Glutamatergic neuron (in vitro differentiated cells): Measurements from ENCODE around the gene SRPK2. TPM values are rescaled to one million over a fixed set of nuclear protein-coding genes. Genes with fewer than 3 reads are reported as not detected.

Experiments used
- DNase-seq: peaks from one replicate; pipeline ENCODE4 v3.0.0; 2022
- H3K27ac Mint-ChIP-seq: one replicate; pipeline ENCODE4 v1.8.0; 2020; ENCODE audit warnings: mild to moderate bottlenecking, mixed read lengths, inconsistent platforms; ENCODE audit not compliant: unreplicated experiment
- H3K27me3 Mint-ChIP-seq: one replicate; pipeline ENCODE4 v1.8.0; 2020; ENCODE audit warnings: mild to moderate bottlenecking, moderate library complexity, mixed read lengths, inconsistent platforms; ENCODE audit not compliant: unreplicated experiment
- H3K36me3 Mint-ChIP-seq: one replicate; pipeline ENCODE4 v1.8.0; 2020; ENCODE audit warnings: mild to moderate bottlenecking, mixed read lengths, inconsistent platforms; ENCODE audit not compliant: unreplicated experiment
- H3K4me1 Mint-ChIP-seq: one replicate; pipeline ENCODE4 v1.8.0; 2020; ENCODE audit warnings: mild to moderate bottlenecking, low read depth, mixed read lengths, inconsistent platforms; ENCODE audit not compliant: unreplicated experiment
- H3K4me3 Mint-ChIP-seq: one replicate; pipeline ENCODE4 v1.8.0; 2020; ENCODE audit warnings: mild to moderate bottlenecking, mixed read lengths, inconsistent platforms; ENCODE audit not compliant: unreplicated experiment
- H3K9me3 Mint-ChIP-seq: one replicate; pipeline ENCODE4 v1.8.0; 2020; ENCODE audit warnings: mild to moderate bottlenecking, moderate library complexity, mixed read lengths, inconsistent platforms; ENCODE audit not compliant: unreplicated experiment
- CTCF ChIP-seq: fragments of 200-600 bp; sonication (generic); IDR thresholded peaks from one replicate; pipeline ENCODE4 v1.5.0; 2021; ENCODE audit not compliant: partially characterized antibody, unreplicated experiment
- total RNA-seq: library from RNA; stranded (reverse); fragmentation: NEBNext Ultra II Directional; extraction: Animal tissue kit (Norgen Biotek cat#: 25700); gene quantifications from one replicate; pipeline ENCODE4 v1.2.1, GENCODE V29; 2021; ENCODE audit not compliant: unreplicated experiment

SRPK2 gene
- total RNA-seq, 1 donor from 2014 or later, result 131 TPM

- Mint-ChIP-seq H3K27ac (no peak overlapping the region), H3K4me3 (no peak overlapping the region), H3K36me3 (no peaks in the 10 kb centered on the region), H3K27me3 (peaks cover 1% of the 10 kb centered on the region), H3K9me3 (no peaks in the 10 kb centered on the region), H3K4me1 (peaks cover 23% of the 10 kb centered on the region)
- no peak for DNase-seq
- no peak for TF ChIP-seq CTCF
These were observed 169.6 kb downstream of the SRPK2 start for GRCh38 chr7:105218939-105219770.

GRCh38 chr7:105218215-105218614, 170.5 kb downstream of the SRPK2 start:
- H3K27ac Mint-ChIP-seq, result no peak overlapping the region
- peaks cover 1% of the 10 kb centered on the region for H3K27me3 Mint-ChIP-seq
- no peak for DNase-seq
- TF ChIP-seq CTCF, result no peak
- no peak overlapping the region for H3K4me3 Mint-ChIP-seq
- peaks cover 19% of the 10 kb centered on the region for H3K4me1 Mint-ChIP-seq
- H3K9me3 Mint-ChIP-seq, result no peaks in the 10 kb centered on the region
- H3K36me3 Mint-ChIP-seq, result no peaks in the 10 kb centered on the region

GRCh38 chr7:105216786-105217185, 171.9 kb downstream of the SRPK2 start:
- Mint-ChIP-seq H3K9me3 (no peaks in the 10 kb centered on the region), H3K4me1 (peaks cover 12% of the 10 kb centered on the region), H3K4me3 (no peak overlapping the region), H3K36me3 (no peaks in the 10 kb centered on the region), H3K27ac (no peak overlapping the region), H3K27me3 (peaks cover 1% of the 10 kb centered on the region)
- no peak for TF ChIP-seq CTCF
- DNase-seq, result no peak

- Mint-ChIP-seq H3K4me3 (no peak overlapping the region), H3K36me3 (no peaks in the 10 kb centered on the region)
These were observed 172.9 kb downstream of the SRPK2 start for GRCh38 chr7:105215821-105216220.

More at GRCh38 chr7:105215821-105216220, 172.9 kb downstream of the SRPK2 start:
- H3K9me3 Mint-ChIP-seq, result no peaks in the 10 kb centered on the region
- H3K4me1 Mint-ChIP-seq, result peaks cover 10% of the 10 kb centered on the region
- TF ChIP-seq CTCF, result no peak
- H3K27ac Mint-ChIP-seq, result no peak overlapping the region
- DNase-seq, result no peak
- H3K27me3 Mint-ChIP-seq, result peaks cover 1% of the 10 kb centered on the region
